Osteoblast (primary cell): ENCODE measurements around the gene CNR2. TPM values are rescaled to one million over a fixed set of nuclear protein-coding genes. Genes with fewer than 3 reads are reported as not detected.

ENCODE experiments used
- DNase-seq: peaks from one replicate; pipeline ENCODE4 v3.0.0; 2011; ENCODE audit warnings: low spot score, mixed read lengths; ENCODE audit not compliant: insufficient read length; ENCODE audit errors: missing footprints
- H2AFZ ChIP-seq: 2 replicates; pipeline ENCODE4 v1.6.0; 2011; ENCODE audit warnings: mild to moderate bottlenecking, low read length
- H3K27ac ChIP-seq: 2 replicates; pipeline ENCODE4 v1.5.1; 2011; ENCODE audit warnings: mild to moderate bottlenecking, low read depth, low read length, moderate library complexity
- H3K27me3 ChIP-seq: 2 replicates; pipeline ENCODE4 v1.6.0; 2012; ENCODE audit warnings: mild to moderate bottlenecking, control low read depth, inconsistent platforms, low read length, moderate library complexity; ENCODE audit not compliant: insufficient read depth
- H3K36me3 ChIP-seq: 2 replicates; pipeline ENCODE4 v1.5.1; 2011; ENCODE audit warnings: mild to moderate bottlenecking, low read length, control low read depth, moderate library complexity; ENCODE audit not compliant: insufficient read depth
- H3K4me1 ChIP-seq: 2 replicates; pipeline ENCODE4 v1.5.1; 2011; ENCODE audit warnings: mild to moderate bottlenecking, low read length, control low read depth, moderate library complexity; ENCODE audit not compliant: insufficient read depth
- H3K4me2 ChIP-seq: 2 replicates; pipeline ENCODE4 v1.6.0; 2011; ENCODE audit warnings: mild to moderate bottlenecking, low read length; ENCODE audit not compliant: insufficient read depth
- H3K4me3 ChIP-seq: fragments of 200-600 bp; sonication (generic); 3 replicates; pipeline ENCODE4 v1.5.1; 2012; ENCODE audit warnings: mild to moderate bottlenecking, low read length, inconsistent platforms; ENCODE audit not compliant: insufficient read depth
- H3K79me2 ChIP-seq: 2 replicates; pipeline ENCODE4 v1.6.0; 2012; ENCODE audit warnings: mild to moderate bottlenecking, low read length, control low read depth, inconsistent platforms; ENCODE audit not compliant: insufficient read depth
- H3K9me3 ChIP-seq: 2 replicates; pipeline ENCODE4 v1.5.1; 2011; ENCODE audit warnings: low read depth, low read length, control low read depth
- H4K20me1 ChIP-seq: 2 replicates; pipeline ENCODE4 v1.6.0; 2012; ENCODE audit warnings: mild to moderate bottlenecking, low read length, control low read depth; ENCODE audit not compliant: insufficient read depth
- CTCF ChIP-seq: IDR thresholded peaks from 2 replicates; pipeline ENCODE4 v1.5.1; 2011; ENCODE audit warnings: mild to moderate bottlenecking, low read depth, low read length, moderate library complexity; ENCODE audit errors: extremely low read depth
- total RNA-seq: library from RNA; depleted of rRNA; stranded (reverse); fragments of >200 nt; gene quantifications from 2 replicates; pipeline ENCODE4 v1.2.3, GENCODE V29; 2012

The CNR2 gene
- total RNA-seq, 1 donor, result not detected

DNA sequence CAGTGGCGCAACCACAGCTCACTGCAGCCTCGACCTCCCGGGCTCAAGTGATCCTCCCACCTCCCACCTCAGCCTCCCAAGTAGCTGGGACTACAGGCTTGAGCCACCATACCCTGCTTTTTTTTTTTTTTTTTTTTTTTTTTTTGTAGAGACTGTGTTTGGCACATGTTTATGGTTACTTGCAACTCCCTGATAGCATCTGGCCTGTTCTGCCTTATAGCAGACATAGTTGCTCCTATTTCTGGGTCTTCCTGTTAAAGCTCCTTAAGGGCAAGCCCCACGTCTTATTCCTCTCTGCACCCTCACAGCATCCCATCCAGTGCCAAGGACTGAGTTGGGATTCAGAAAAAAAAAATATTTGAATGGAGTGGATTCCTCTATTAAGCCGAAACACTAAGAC lies 17.1 kb upstream of the CNR2 start:
- Histone ChIP-seq H3K27ac (no peak overlapping the region), H3K79me2 (no peaks in the 10 kb centered on the region), H3K4me1 (peaks cover 8% of the 10 kb centered on the region), H3K27me3 (peaks cover 2% of the 10 kb centered on the region), H3K36me3 (no peaks in the 10 kb centered on the region), H2AFZ (no peak overlapping the region), H3K4me3 (no peak overlapping the region), H3K9me3 (no peaks in the 10 kb centered on the region), H3K4me2 (peak overlapping the region; percentile 86), H4K20me1 (no peaks in the 10 kb centered on the region)
- DNase-seq, result no peak
- TF ChIP-seq CTCF, result no peak

DNA sequence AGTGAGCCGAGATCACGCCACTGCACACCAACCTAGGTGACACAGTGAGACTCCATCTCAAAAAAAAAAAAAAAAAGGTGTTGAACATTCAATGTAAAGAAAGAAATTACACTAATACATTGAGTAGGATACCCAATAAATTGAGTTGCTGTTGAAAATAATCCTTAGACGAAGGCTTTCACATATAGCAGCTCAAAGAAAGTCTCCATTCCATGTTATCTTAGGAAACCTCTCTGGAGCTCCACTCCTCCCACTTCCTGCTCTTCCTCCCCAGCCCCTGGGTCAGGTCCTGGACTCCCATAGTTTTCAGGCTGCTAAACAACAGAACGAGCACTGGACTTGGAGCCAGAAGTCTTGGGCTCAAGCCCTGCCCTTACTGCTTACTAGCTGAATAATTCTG lies 15.6 kb upstream of the CNR2 start:
- Histone ChIP-seq H3K79me2 (no peaks in the 10 kb centered on the region), H3K4me1 (peaks cover 8% of the 10 kb centered on the region), H3K9me3 (no peaks in the 10 kb centered on the region), H3K36me3 (no peaks in the 10 kb centered on the region), H3K27ac (no peak overlapping the region), H3K4me2 (no peak overlapping the region), H3K27me3 (peaks cover 2% of the 10 kb centered on the region), H2AFZ (no peak overlapping the region), H3K4me3 (no peak overlapping the region), H4K20me1 (no peaks in the 10 kb centered on the region)
- DNase-seq, result peak; percentile 84
- no peak for TF ChIP-seq CTCF

- H2AFZ ChIP-seq, result no peak overlapping the region
- no peak for TF ChIP-seq CTCF
Observed at GRCh38 chr1:23927097-23927496, 13.9 kb upstream of the CNR2 start.

DNA sequence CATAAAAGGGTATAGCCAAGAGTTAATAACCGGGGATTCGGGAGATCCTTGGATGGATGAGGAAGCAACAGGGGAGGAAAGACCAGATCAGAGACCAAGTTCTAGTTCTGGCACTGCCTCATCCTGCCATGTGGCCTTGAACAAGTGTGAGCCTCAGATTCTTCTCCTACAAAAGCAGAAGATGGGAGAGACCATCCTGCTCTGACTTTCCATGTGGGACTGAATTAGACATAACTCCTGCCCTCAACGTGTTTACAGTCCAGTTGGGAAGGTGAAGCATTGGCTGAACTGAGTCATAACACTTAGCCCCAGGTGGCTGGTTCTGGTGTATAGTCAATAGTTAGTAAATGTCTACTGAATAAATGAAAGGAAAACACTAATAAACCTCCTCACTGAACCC lies 12.1 kb upstream of the CNR2 start:
- no peaks in the 10 kb centered on the region for H3K27me3 ChIP-seq
- H2AFZ ChIP-seq, result no peak overlapping the region
- no peak for DNase-seq
- peaks cover under 1% of the 10 kb centered on the region for H3K4me1 ChIP-seq
- no peak overlapping the region for H3K4me2 ChIP-seq
- H3K4me3 ChIP-seq, result no peak overlapping the region
- H3K36me3 ChIP-seq, result no peaks in the 10 kb centered on the region
- no peaks in the 10 kb centered on the region for H3K9me3 ChIP-seq
- H3K79me2 ChIP-seq, result no peaks in the 10 kb centered on the region
- TF ChIP-seq CTCF, result no peak
- H3K27ac ChIP-seq, result no peak overlapping the region
- no peaks in the 10 kb centered on the region for H4K20me1 ChIP-seq

More at GRCh38 chr1:23927097-23927496, 13.9 kb upstream of the CNR2 start:
- Histone ChIP-seq H3K9me3 (no peaks in the 10 kb centered on the region), H3K27ac (no peak overlapping the region), H3K4me3 (no peak overlapping the region), H3K27me3 (no peaks in the 10 kb centered on the region), H3K36me3 (no peaks in the 10 kb centered on the region), H3K4me2 (no peak overlapping the region), H3K79me2 (no peaks in the 10 kb centered on the region), H4K20me1 (no peaks in the 10 kb centered on the region), H3K4me1 (peaks cover 8% of the 10 kb centered on the region)
- DNase-seq, result peak; percentile 60
